Astrocyte (in vitro differentiated cells and primary cell): Measurements from ENCODE around the gene C1orf198. TPM values are rescaled to one million over a fixed set of nuclear protein-coding genes. Genes with fewer than 3 reads are reported as not detected.

Experiments used
- DNase-seq: peaks from one replicate; pipeline ENCODE4 v3.0.0-alpha.2; 2010; ENCODE audit warnings: low read depth
- FAIRE-seq: peaks from 2 replicates; lab custom pipeline; 2011; peaks lifted over from hg19 to GRCh38; lab: Jason Lieb, UNC
- H2AFZ ChIP-seq: 2 replicates; pipeline ENCODE4 v1.6.0; 2012; ENCODE audit warnings: low read depth, low read length, inconsistent platforms
- H3K27ac ChIP-seq: 2 replicates; pipeline ENCODE4 v1.5.1; 2011; ENCODE audit warnings: low read depth, low read length, inconsistent platforms
- H3K27me3 ChIP-seq: 2 replicates; pipeline ENCODE4 v1.6.0; 2011; ENCODE audit warnings: low read length, inconsistent platforms; ENCODE audit not compliant: insufficient read depth
- H3K36me3 ChIP-seq: 2 replicates; pipeline ENCODE4 v1.5.1; 2011; ENCODE audit warnings: low read length, inconsistent platforms; ENCODE audit not compliant: insufficient read depth
- H3K4me1 ChIP-seq: 2 replicates; pipeline ENCODE4 v1.5.1; 2011; ENCODE audit warnings: low read length, inconsistent platforms; ENCODE audit not compliant: insufficient read depth
- H3K4me2 ChIP-seq: 2 replicates; pipeline ENCODE4 v1.6.0; 2012; ENCODE audit warnings: low read length, inconsistent platforms
- H3K4me3 ChIP-seq: 2 replicates; pipeline ENCODE4 v1.5.1; 2011; ENCODE audit warnings: low read depth, mild to moderate bottlenecking, low read length, inconsistent platforms; ENCODE audit not compliant: insufficient read depth
- H3K79me2 ChIP-seq: 2 replicates; pipeline ENCODE4 v1.6.0; 2012; ENCODE audit warnings: mild to moderate bottlenecking, low read length, inconsistent platforms; ENCODE audit not compliant: insufficient read depth
- H3K9ac ChIP-seq: 2 replicates; pipeline ENCODE4 v1.6.0; 2012; ENCODE audit warnings: mild to moderate bottlenecking, low read length, inconsistent platforms
- H3K9me3 ChIP-seq: 2 replicates; pipeline ENCODE4 v1.5.1; 2012; ENCODE audit warnings: low read depth, mild to moderate bottlenecking, low read length, inconsistent platforms; ENCODE audit not compliant: insufficient read depth
- H4K20me1 ChIP-seq: 2 replicates; pipeline ENCODE4 v1.6.0; 2012; ENCODE audit warnings: low read length, inconsistent platforms; ENCODE audit not compliant: insufficient read depth
- H3K27ac Mint-ChIP-seq: one replicate; pipeline ENCODE4 v1.8.0; 2021; ENCODE audit warnings: mild to moderate bottlenecking, mixed read lengths; ENCODE audit not compliant: unreplicated experiment
- H3K27me3 Mint-ChIP-seq: one replicate; pipeline ENCODE4 v1.8.0; 2021; ENCODE audit warnings: low read depth, mixed read lengths; ENCODE audit not compliant: unreplicated experiment
- H3K36me3 Mint-ChIP-seq: one replicate; pipeline ENCODE4 v1.8.0; 2021; ENCODE audit warnings: low read depth, mixed read lengths; ENCODE audit not compliant: unreplicated experiment
- H3K4me1 Mint-ChIP-seq: one replicate; pipeline ENCODE4 v1.8.0; 2021; ENCODE audit warnings: low read depth, mixed read lengths; ENCODE audit not compliant: unreplicated experiment
- H3K4me3 Mint-ChIP-seq: one replicate; pipeline ENCODE4 v1.8.0; 2021; ENCODE audit warnings: mild to moderate bottlenecking, moderate library complexity, mixed read lengths; ENCODE audit not compliant: unreplicated experiment
- H3K9me3 Mint-ChIP-seq: one replicate; pipeline ENCODE4 v1.8.0; 2021; ENCODE audit warnings: mild to moderate bottlenecking, mixed read lengths; ENCODE audit not compliant: unreplicated experiment
- CTCF ChIP-seq: IDR thresholded peaks from 2 replicates; pipeline ENCODE4 v1.5.1; 2011; ENCODE audit warnings: low read depth, mild to moderate bottlenecking, inconsistent platforms, low read length, moderate library complexity; ENCODE audit not compliant: insufficient read depth
- EZH2 ChIP-seq: IDR thresholded peaks from 2 replicates; pipeline ENCODE4 v1.6.1; 2012; ENCODE audit warnings: mild to moderate bottlenecking, low read length, inconsistent platforms; ENCODE audit not compliant: insufficient read depth
- total RNA-seq: library from RNA; stranded (reverse); gene quantifications from 2 replicates; pipeline ENCODE4 v1.2.1, GENCODE V29; 2021

Gene C1orf198
- total RNA-seq, 1 donor from 2014 or later: 102 TPM

GRCh38 chr1:230792691-230793462 is 75.4 kb downstream of the C1orf198 start:
- H3K4me1 Mint-ChIP-seq: no peaks in the 10 kb centered on the region
- no peaks in the 10 kb centered on the region for H3K27me3 ChIP-seq
- no peak overlapping the region for H3K4me2 ChIP-seq
- no peak overlapping the region for H3K4me3 Mint-ChIP-seq
- H3K36me3 ChIP-seq: no peaks in the 10 kb centered on the region
- no peaks in the 10 kb centered on the region for H3K9me3 ChIP-seq
- no peak for DNase-seq
- H3K27me3 Mint-ChIP-seq: peaks cover 29% of the 10 kb centered on the region
- no peaks in the 10 kb centered on the region for H4K20me1 ChIP-seq
- no peak overlapping the region for H3K4me3 ChIP-seq
- peaks cover 2% of the 10 kb centered on the region for H3K36me3 Mint-ChIP-seq
- no peak overlapping the region for H3K27ac Mint-ChIP-seq
- no peak overlapping the region for H2AFZ ChIP-seq
- H3K9ac ChIP-seq: no peak overlapping the region
- no peaks in the 10 kb centered on the region for H3K79me2 ChIP-seq
- no peak overlapping the region for H3K27ac ChIP-seq
- TF ChIP-seq EZH2: no peak
- no peak for TF ChIP-seq CTCF
- no peak for FAIRE-seq
- H3K4me1 ChIP-seq: no peaks in the 10 kb centered on the region
- no peaks in the 10 kb centered on the region for H3K9me3 Mint-ChIP-seq

GRCh38 chr1:230791986-230792564 is 76.2 kb downstream of the C1orf198 start:
- H3K27me3 Mint-ChIP-seq: peaks cover 29% of the 10 kb centered on the region

More at GRCh38 chr1:230791986-230792564, 76.2 kb downstream of the C1orf198 start:
- Mint-ChIP-seq H3K36me3 (peaks cover 2% of the 10 kb centered on the region), H3K4me3 (no peak overlapping the region), H3K27ac (no peak overlapping the region), H3K9me3 (no peaks in the 10 kb centered on the region), H3K4me1 (no peaks in the 10 kb centered on the region)
- no peaks in the 10 kb centered on the region for H4K20me1 ChIP-seq
- no peak overlapping the region for H3K9ac ChIP-seq
- no peaks in the 10 kb centered on the region for H3K36me3 ChIP-seq
- H3K9me3 ChIP-seq: no peaks in the 10 kb centered on the region
- no peaks in the 10 kb centered on the region for H3K79me2 ChIP-seq
- DNase-seq (no peak), FAIRE-seq (no peak)
- H3K27me3 ChIP-seq: no peaks in the 10 kb centered on the region
- TF ChIP-seq CTCF (no peak), EZH2 (no peak)
- H3K4me2 ChIP-seq: no peak overlapping the region
- no peak overlapping the region for H3K27ac ChIP-seq
- H3K4me3 ChIP-seq: no peak overlapping the region
- no peak overlapping the region for H2AFZ ChIP-seq
- H3K4me1 ChIP-seq: no peaks in the 10 kb centered on the region
